Hepatocyte (in vitro differentiated cells): ENCODE results near the gene ELMOD3. TPM values are rescaled to one million over a fixed set of nuclear protein-coding genes. Genes with fewer than 3 reads are reported as not detected.

ENCODE experiments used
- DNase-seq: peaks from one replicate; pipeline ENCODE4 v3.0.0-alpha.2; 2016; ENCODE audit warnings: low spot score
- H2AFZ ChIP-seq: fragments of 200-600 bp; sonication (generic); 2 replicates; pipeline ENCODE4 v1.6.0; 2016; ENCODE audit warnings: antibody characterized with exemption, mild to moderate bottlenecking
- H3K27ac ChIP-seq: fragments of 200-600 bp; sonication (generic); 2 replicates; pipeline ENCODE4 v1.5.1; 2016; ENCODE audit warnings: mild to moderate bottlenecking
- H3K27me3 ChIP-seq: fragments of 200-600 bp; sonication (generic); 2 replicates; pipeline ENCODE4 v1.6.1; 2016
- H3K36me3 ChIP-seq: fragments of 200-600 bp; sonication (generic); replicated peaks from 2 replicates; pipeline ENCODE4 v1.5.1; 2016; ENCODE audit warnings: low read depth; ENCODE audit not compliant: insufficient read depth
- H3K4me1 ChIP-seq: fragments of 200-600 bp; sonication (generic); 2 replicates; pipeline ENCODE4 v1.5.1; 2016; ENCODE audit warnings: mild to moderate bottlenecking, moderate library complexity; ENCODE audit not compliant: insufficient read depth
- H3K4me2 ChIP-seq: fragments of 200-600 bp; sonication (generic); 2 replicates; pipeline ENCODE4 v1.6.0; 2016
- H3K4me3 ChIP-seq: fragments of 200-600 bp; sonication (generic); 2 replicates; pipeline ENCODE4 v1.5.1; 2016; ENCODE audit warnings: mild to moderate bottlenecking
- H3K79me2 ChIP-seq: fragments of 200-600 bp; sonication (generic); 2 replicates; pipeline ENCODE4 v1.6.0; 2017; ENCODE audit warnings: mild to moderate bottlenecking
- H3K9me2 ChIP-seq: fragments of 200-600 bp; sonication (generic); replicated peaks from 2 replicates; pipeline ENCODE4 v1.6.0; 2017; ENCODE audit warnings: mild to moderate bottlenecking; ENCODE audit not compliant: insufficient read depth
- H3K9me3 ChIP-seq: fragments of 200-600 bp; sonication (generic); 2 replicates; pipeline ENCODE4 v1.5.1; 2016; ENCODE audit warnings: low read depth, mild to moderate bottlenecking
- H4K20me1 ChIP-seq: fragments of 200-600 bp; sonication (generic); 2 replicates; pipeline ENCODE4 v1.6.0; 2016; ENCODE audit warnings: mild to moderate bottlenecking; ENCODE audit not compliant: insufficient read depth, poor library complexity, severe bottlenecking
- CTCF ChIP-seq: fragments of 200-600 bp; sonication (generic); IDR thresholded peaks from 2 replicates; pipeline ENCODE4 v1.5.1; 2016; ENCODE audit warnings: antibody characterized with exemption, mild to moderate bottlenecking; ENCODE audit not compliant: poor library complexity
- EZH2 ChIP-seq: fragments of 200-600 bp; sonication (generic); IDR thresholded peaks from 2 replicates; pipeline ENCODE4 v1.6.1; 2016; ENCODE audit warnings: antibody characterized with exemption, mild to moderate bottlenecking, borderline replicate concordance
- EZH2phosphoT487 ChIP-seq: fragments of 200-600 bp; sonication (generic); IDR thresholded peaks from one replicate; pipeline ENCODE4 v1.6.1; 2018; ENCODE audit warnings: antibody characterized with exemption, mild to moderate bottlenecking, low read depth, moderate library complexity; ENCODE audit not compliant: unreplicated experiment, severe bottlenecking
- WGBS: methylation state at CpG from one replicate; pipeline ENCODE4 v1.1.6; 2016; ENCODE audit warnings: low lambda C conversion rate; ENCODE audit errors: missing lambda C conversion rate; 5-methylcytosine and 5-hydroxymethylcytosine counted together
- polyA plus RNA-seq: library from polyadenylated mRNA; unstranded; fragments of >200 nt; fragmentation: Nextera tagmentation; extraction: Ambion mirVana; gene quantifications from 2 replicates; pipeline ENCODE4 v1.2.1, GENCODE V29; 2016
- total RNA-seq: library from RNA; depleted of rRNA; stranded (reverse); fragments of >200 nt; gene quantifications from 2 replicates; pipeline ENCODE4 v1.2.3, GENCODE V29; 2014

Gene ELMOD3
- total and polyA plus RNA-seq, 2 experiments from 2014 or later, result 18.1 to 25.1 TPM

GRCh38 chr2:85414761-85415553, 60.4 kb downstream of the ELMOD3 start:
- Histone ChIP-seq H3K4me2 (peak overlapping the region; percentile 80), H3K79me2 (peaks cover 15% of the 10 kb centered on the region), H2AFZ (no peak overlapping the region), H3K4me3 (no peak overlapping the region), H3K27me3 (no peaks in the 10 kb centered on the region), H3K36me3 (no peaks in the 10 kb centered on the region), H3K9me2 (no peaks in the 10 kb centered on the region), H3K27ac (peak overlapping the region; percentile 85), H4K20me1 (no peaks in the 10 kb centered on the region), H3K9me3 (no peaks in the 10 kb centered on the region), H3K4me1 (peaks cover 36% of the 10 kb centered on the region)
- 95% methylated on average over 7 of the region's 7 CpGs for WGBS
- TF ChIP-seq EZH2, result no peak
- no peak for TF ChIP-seq CTCF
- no peak for TF ChIP-seq EZH2phosphoT487
- no peak for DNase-seq

DNA sequence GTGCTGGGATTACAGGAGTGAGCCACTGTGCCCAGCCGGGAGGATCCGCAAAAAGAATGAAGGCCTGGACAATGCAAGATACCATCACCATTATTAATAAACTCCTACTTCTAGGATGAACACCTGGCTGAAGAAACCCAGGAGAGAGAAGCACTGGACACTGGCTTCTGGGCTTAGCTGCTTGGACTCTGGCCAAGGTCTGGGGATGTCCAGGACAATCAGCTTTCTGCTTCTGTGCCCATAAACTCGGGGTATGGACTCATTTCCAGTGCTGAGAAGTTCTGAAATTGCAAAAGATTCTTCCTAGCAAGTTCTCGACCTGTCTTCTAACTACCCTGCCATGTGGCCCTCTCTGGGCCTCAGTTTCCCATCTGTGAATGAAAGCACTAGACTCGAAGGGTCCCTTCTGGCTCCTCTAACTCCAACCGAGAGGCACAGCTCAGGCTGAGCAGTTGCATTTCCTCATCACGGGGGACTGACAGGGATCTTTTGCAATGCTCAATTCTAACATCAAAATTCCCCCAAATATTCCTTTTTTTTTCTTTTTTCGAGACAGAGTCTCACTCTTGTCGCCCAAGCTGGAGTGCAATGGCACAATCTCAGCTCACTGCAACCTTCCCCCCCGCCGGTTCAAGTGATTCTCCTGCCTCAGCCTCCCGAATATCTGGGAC, 61.5 kb downstream of the ELMOD3 start:
- WGBS, result 92% methylated on average over 12 of the region's 12 CpGs
- H2AFZ ChIP-seq, result no peak overlapping the region
- no peaks in the 10 kb centered on the region for H3K36me3 ChIP-seq
- no peaks in the 10 kb centered on the region for H3K27me3 ChIP-seq
- H3K4me2 ChIP-seq, result no peak overlapping the region
- H3K27ac ChIP-seq, result no peak overlapping the region
- H3K9me3 ChIP-seq, result no peaks in the 10 kb centered on the region
- no peak for DNase-seq
- peaks cover 34% of the 10 kb centered on the region for H3K4me1 ChIP-seq
- TF ChIP-seq EZH2 (no peak), EZH2phosphoT487 (no peak), CTCF (no peak)
- no peaks in the 10 kb centered on the region for H3K9me2 ChIP-seq
- H3K79me2 ChIP-seq, result peaks cover 6% of the 10 kb centered on the region
- H3K4me3 ChIP-seq, result no peak overlapping the region
- H4K20me1 ChIP-seq, result no peaks in the 10 kb centered on the region

GRCh38 chr2:85418132-85419008, 63.8 kb downstream of the ELMOD3 start, which contains the start of gene SH2D6:
SH2D6 (plus strand) TSS chr2:85418714; CDS start chr2:85429466, 10,752 bp downstream.
- TF ChIP-seq EZH2phosphoT487, result no peak
- no peak for TF ChIP-seq CTCF
- no peak for TF ChIP-seq EZH2
- peaks cover 48% of the 10 kb centered on the region for H3K4me1 ChIP-seq
- H3K9me3 ChIP-seq, result no peaks in the 10 kb centered on the region
- H3K79me2 ChIP-seq, result peaks cover 3% of the 10 kb centered on the region
- peak; percentile 91 for DNase-seq
- peak within 1 kb of the TSS; percentile 68 for H2AFZ ChIP-seq
- peak within 1 kb of the TSS; percentile 82 for H3K4me2 ChIP-seq
- no peaks in the 10 kb centered on the region for H4K20me1 ChIP-seq
- H3K27me3 ChIP-seq, result no peaks in the 10 kb centered on the region
- H3K27ac ChIP-seq, result peak within 1 kb of the TSS; percentile 95
- H3K4me3 ChIP-seq, result peak within 1 kb of the TSS; percentile 35
- no peaks in the 10 kb centered on the region for H3K36me3 ChIP-seq
- 26% methylated on average over 40 of the region's 57 CpGs for WGBS
- H3K9me2 ChIP-seq, result no peaks in the 10 kb centered on the region
